ENCODE data around the gene TRAPPC12.

TRAPPC12 gene

GRCh38 chr2:3405307-3405706 is 25.8 kb downstream of the TRAPPC12 start:
- peak; percentile 10 to 40 for DNase-seq (ENCODE audit: low read depth in 2 of 2)
- TF ChIP-seq CTCF (IDR thresholded peaks at IDR 0.05; ENCODE audit: low read depth, low read length) = no peak
- no peak overlapping the region for H3K4me3 ChIP-seq (replicated peaks in 1 of 2; ENCODE audit: low read depth in 2 of 2, low read length in 2 of 2)

GRCh38 chr2:3405876-3406275 is 26.4 kb downstream of the TRAPPC12 start:
- peak in 1 of 2 donors; percentile 11 for DNase-seq (ENCODE audit: low read depth in 2 of 2)
- no peak overlapping the region for H3K4me3 ChIP-seq (replicated peaks in 1 of 2; ENCODE audit: low read depth in 2 of 2, low read length in 2 of 2)
- TF ChIP-seq CTCF (IDR thresholded peaks at IDR 0.05; ENCODE audit: low read depth, low read length) = no peak

- TF ChIP-seq CTCF (IDR thresholded peaks at IDR 0.05; ENCODE audit: low read depth, low read length) = no peak
- H3K4me3 ChIP-seq (replicated peaks in 1 of 2; ENCODE audit: low read depth in 2 of 2, low read length in 2 of 2) = no peak overlapping the region
- DNase-seq (ENCODE audit: low read depth in 2 of 2) = peak in 1 of 2 donors; percentile 44
Observed at GRCh38 chr2:3406501-3406900, 27.0 kb downstream of the TRAPPC12 start.

GRCh38 chr2:3408781-3409180 is 29.3 kb downstream of the TRAPPC12 start:
- H3K4me3 ChIP-seq (replicated peaks in 1 of 2; ENCODE audit: low read depth in 2 of 2, low read length in 2 of 2) = no peak overlapping the region
- DNase-seq (ENCODE audit: low read depth in 2 of 2) = no peak
- TF ChIP-seq CTCF (IDR thresholded peaks at IDR 0.05; ENCODE audit: low read depth, low read length) = no peak

- TF ChIP-seq CTCF (IDR thresholded peaks at IDR 0.05; ENCODE audit: low read depth, low read length) = no peak
- no peak for DNase-seq (ENCODE audit: low read depth in 2 of 2)
- no peak overlapping the region for H3K4me3 ChIP-seq (replicated peaks in 1 of 2; ENCODE audit: low read depth in 2 of 2, low read length in 2 of 2)
Observed at GRCh38 chr2:3409627-3410170, 30.2 kb downstream of the TRAPPC12 start.

GRCh38 chr2:3411103-3411502 is 31.6 kb downstream of the TRAPPC12 start:
- H3K4me3 ChIP-seq (replicated peaks in 1 of 2; ENCODE audit: low read depth in 2 of 2, low read length in 2 of 2) = no peak overlapping the region
- no peak for TF ChIP-seq CTCF (IDR thresholded peaks at IDR 0.05; ENCODE audit: low read depth, low read length)
- no peak for DNase-seq (ENCODE audit: low read depth in 2 of 2)

GRCh38 chr2:3413697-3414096 is 34.2 kb downstream of the TRAPPC12 start:
- no peak for DNase-seq (ENCODE audit: low read depth in 2 of 2)
- no peak overlapping the region for H3K4me3 ChIP-seq (replicated peaks in 1 of 2; ENCODE audit: low read depth in 2 of 2, low read length in 2 of 2)
- TF ChIP-seq CTCF (IDR thresholded peaks at IDR 0.05; ENCODE audit: low read depth, low read length) = no peak
